GM12878 (cell line): Measurements from ENCODE around the gene GID4. TPM values are rescaled to one million over a fixed set of nuclear protein-coding genes. Genes with fewer than 3 reads are reported as not detected.

Source experiments
- ATAC-seq: fragments of 200-7000 bp; cut with Tn5 transposase; 3 replicates; pipeline ENCODE4 v1.9.1; 2020; ENCODE audit warnings: mild to moderate bottlenecking, moderate library complexity
- BruUV-seq: library from RNA; stranded (reverse); fragments of 400-500 nt; replicated peaks from 2 replicates; lab custom pipeline; 2021; lab: Mats Ljungman, UMichigan
- CTCF ChIA-PET: fragments of 300-600 bp; sonication (Branson Sonifier 250); formaldehyde crosslinking; extraction: SDS; loops from one replicate; lab custom pipeline; 2021; ENCODE audit warnings: inconsistent platforms; lab: Yijun Ruan, JAX
- POLR2A ChIA-PET: fragments of 350-600 bp; formaldehyde crosslinking; extraction: SDS; loops from one replicate; lab custom pipeline; 2021; ENCODE audit warnings: inconsistent platforms; lab: Charles Lee
- RAD21 ChIA-PET: fragments of 300-600 bp; sonication (Branson Sonifier 250); formaldehyde crosslinking; loops from one replicate; lab custom pipeline; 2023; ENCODE audit warnings: antibody characterized with exemption; ENCODE audit not compliant: unreplicated experiment; lab: Charles Lee
- SMC1A ChIA-PET: fragments of 300-600 bp; sonication (Branson Sonifier 250); formaldehyde crosslinking; loops from one replicate; lab custom pipeline; 2023; ENCODE audit not compliant: unreplicated experiment, uncharacterized antibody; lab: Charles Lee
- DNase-seq: peaks from one replicate; pipeline ENCODE4 v3.0.0-alpha.2; 2011; ENCODE audit warnings: low read depth, low spot score
- FAIRE-seq: peaks from 3 replicates; lab custom pipeline; 2011; peaks lifted over from hg19 to GRCh38; lab: Jason Lieb, UNC
- H2AFZ ChIP-seq: 2 replicates; pipeline ENCODE4 v1.6.0; 2011; ENCODE audit warnings: low read depth, low read length, control low read depth; ENCODE audit not compliant: control insufficient read depth
- H3K27ac ChIP-seq: 2 replicates; pipeline ENCODE4 v1.5.1; 2011; ENCODE audit warnings: control low read depth; ENCODE audit not compliant: control insufficient read depth, insufficient read depth
- H3K27me3 ChIP-seq, 2 experiments: replicated peaks in 1 of 2; 2 replicates each; pipeline versions ENCODE4 v1.6.0 to v1.6.1; 2011; ENCODE audit warnings: low read length in 1 of 2; ENCODE audit not compliant: control insufficient read depth in 2 of 2, insufficient read depth in 2 of 2
- H3K36me3 ChIP-seq, 2 experiments: 2 replicates each; pipeline ENCODE4 v1.5.1; 2011; ENCODE audit warnings: low read length in 1 of 2; ENCODE audit not compliant: control insufficient read depth in 2 of 2, insufficient read depth in 2 of 2
- H3K4me1 ChIP-seq: 2 replicates; pipeline ENCODE4 v1.6.1; 2011; ENCODE audit warnings: mild to moderate bottlenecking, low read length, moderate library complexity, mixed read lengths; ENCODE audit not compliant: control insufficient read depth, insufficient read depth
- H3K4me2 ChIP-seq: 2 replicates; pipeline ENCODE4 v1.6.0; 2011; ENCODE audit warnings: control low read depth; ENCODE audit not compliant: control insufficient read depth, insufficient read depth
- H3K4me3 ChIP-seq: fragments of 200-600 bp; sonication (generic); 2 replicates; pipeline ENCODE4 v1.5.1; 2016
- H3K79me2 ChIP-seq: 2 replicates; pipeline ENCODE4 v1.6.0; 2011; ENCODE audit warnings: low read length; ENCODE audit not compliant: control insufficient read depth, insufficient read depth
- H3K9ac ChIP-seq: 2 replicates; pipeline ENCODE4 v1.8.0; 2011; ENCODE audit warnings: low read length, control low read depth, mixed read lengths; ENCODE audit not compliant: control insufficient read depth, insufficient read depth
- H3K9me3 ChIP-seq: replicated peaks from 3 replicates; pipeline ENCODE4 v1.5.1; 2011; ENCODE audit warnings: mild to moderate bottlenecking, low read length; ENCODE audit not compliant: control insufficient read depth, insufficient read depth
- H4K20me1 ChIP-seq: 2 replicates; pipeline ENCODE4 v1.6.0; 2011; ENCODE audit not compliant: control insufficient read depth, insufficient read depth
- CBFB ChIP-seq: IDR thresholded peaks from 2 replicates; pipeline ENCODE4 v1.6.1; 2016; ENCODE audit warnings: antibody characterized with exemption, low read depth
- ETV6 ChIP-seq, 2 experiments: fragments of 450-650 bp in 1 of 2; IDR thresholded peaks in 1 of 2; conservative IDR thresholded peaks in 1 of 2; 2 replicates each; pipeline ENCODE4 v1.6.1; 2014; ENCODE audit warnings: antibody characterized with exemption in 1 of 2, borderline replicate concordance in 1 of 2, low read depth in 1 of 2, mild to moderate bottlenecking in 1 of 2, moderate library complexity in 1 of 2
- HDGF ChIP-seq: fragments of 450-650 bp; IDR thresholded peaks from 2 replicates; pipeline ENCODE4 v1.6.1; 2016; ENCODE audit warnings: antibody characterized with exemption
- MTA3 ChIP-seq: IDR thresholded peaks from 2 replicates; pipeline ENCODE4 v1.6.1; 2012; ENCODE audit warnings: low read length, inconsistent platforms, borderline replicate concordance
- PAX8 ChIP-seq: fragments of 450-650 bp; IDR thresholded peaks from 2 replicates; pipeline ENCODE4 v1.6.1; 2017; ENCODE audit warnings: mild to moderate bottlenecking, moderate library complexity
- POLR2AphosphoS2 ChIP-seq: IDR thresholded peaks from 2 replicates; pipeline ENCODE4 v1.6.1; 2011; ENCODE audit warnings: low read depth, mild to moderate bottlenecking, low read length, improper control_type of control experiment, moderate library complexity
- RB1 ChIP-seq: fragments of 450-650 bp; formaldehyde crosslinking; IDR thresholded peaks from 2 replicates; pipeline ENCODE4 v1.6.1; 2017; ENCODE audit warnings: mild to moderate bottlenecking, borderline replicate concordance
- WRNIP1 ChIP-seq: IDR thresholded peaks from 2 replicates; pipeline ENCODE4 v1.6.1; 2011; ENCODE audit warnings: low read depth, low read length, improper control_type of control experiment, borderline replicate concordance
- YBX1 ChIP-seq: fragments of 450-650 bp; IDR thresholded peaks from 2 replicates; pipeline ENCODE4 v1.6.1; 2016; ENCODE audit warnings: antibody characterized with exemption
- WGBS: methylation state at CpG from one replicate; pipeline ENCODE4 v1.1.6; 2016; ENCODE audit warnings: low lambda C conversion rate; ENCODE audit not compliant: insufficient replicate concordance, insufficient coverage; ENCODE audit errors: missing lambda C conversion rate; 5-methylcytosine and 5-hydroxymethylcytosine counted together
- in situ Hi-C: fragments of 300-500 bp; cut with MboI; formaldehyde crosslinking; loops from 9 replicates; pipeline ENCODE4 v1.14.3; 2018; ENCODE audit warnings: mixed read lengths
- intact Hi-C: fragments of 100-400 bp; cut with micrococcal nuclease; formaldehyde crosslinking; loops from one replicate; pipeline ENCODE4 v1.14.2; 2022; ENCODE audit not compliant: unreplicated experiment
- polyA plus RNA-seq, 11 experiments: library from polyadenylated mRNA; depleted of rRNA in 4 of 11; unstranded in 6 of 11; stranded (reverse) in 5 of 11; fragments of >200 nt; fragmentation: Nextera tagmentation in 4 of 11; fragmentation: Illumina TruSeq in 1 of 11; extraction: Ambion mirVana in 4 of 11; extraction: Trizol in 1 of 11; gene quantifications; 1 replicate in 1 of 11; 2 replicates in 10 of 11; pipeline versions ENCODE4 v1.2.1 to v1.2.3, GENCODE V29; 2011 to 2016; ENCODE audit warnings: inconsistent platforms in 2 of 11, missing spikeins in 2 of 11, low read depth in 1 of 11
- total RNA-seq, 4 experiments: library from RNA; depleted of rRNA in 3 of 4; stranded (reverse); fragments of >200 nt in 3 of 4; fragmentation: Illumina TruSeq in 1 of 4; extraction: Trizol in 1 of 4; gene quantifications; 2 replicates each; pipeline versions ENCODE4 v1.2.1 to v1.2.3, GENCODE V29; 2013 to 2021
- TF ChIP-seq, protein P1 (sequence below): fragments of 450-650 bp; IDR thresholded peaks from 2 replicates; pipeline ENCODE4 v1.6.1; 2017; ENCODE audit warnings: mild to moderate bottlenecking, low read depth, inconsistent platforms; ENCODE audit not compliant: poor library complexity, severe bottlenecking
- TF ChIP-seq, protein P2 (sequence below): fragments of 450-650 bp; formaldehyde crosslinking; IDR thresholded peaks from 2 replicates; pipeline ENCODE4 v1.5.0; 2022; ENCODE audit warnings: mild to moderate bottlenecking, missing genetic modification characterization
- TF ChIP-seq, protein P3 (sequence below): IDR thresholded peaks from 2 replicates; pipeline ENCODE4 v1.6.1; 2012; ENCODE audit warnings: mild to moderate bottlenecking, low read depth, low read length
- TF ChIP-seq, protein P4 (sequence below): IDR thresholded peaks from 2 replicates; pipeline ENCODE4 v1.6.1; 2012; ENCODE audit warnings: low read length, inconsistent platforms

The GID4 gene
- total and polyA plus RNA-seq, 10 of the 15 experiments (the other 5 are each of a cell fraction or from before 2014, with no cell fraction given) = 0.93 to 7.3 (median 3.6) TPM

DNA sequence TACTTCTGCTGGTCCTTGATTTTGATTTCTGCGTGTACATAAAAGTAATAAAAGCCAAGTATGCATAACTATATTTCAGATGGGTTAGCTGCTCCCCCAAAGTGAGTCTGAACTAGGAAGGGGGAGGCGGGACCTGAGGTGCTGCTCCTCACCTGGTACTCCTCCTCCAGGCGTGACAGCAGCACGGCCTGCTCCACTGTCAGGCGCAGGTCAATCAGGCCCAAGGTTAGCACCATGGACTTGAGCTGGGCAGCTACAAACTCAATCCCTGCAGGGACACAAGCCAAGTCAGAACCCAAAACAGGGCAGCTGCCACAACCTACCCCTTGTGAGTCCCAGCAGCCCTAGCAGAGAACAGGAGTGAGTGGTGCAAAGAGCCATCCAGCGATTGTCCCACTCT lies 18.2 kb upstream of the GID4 start:
- DNase-seq (no peak), FAIRE-seq (no peak), ATAC-seq (no peak)
- Histone ChIP-seq H3K9ac (no peak overlapping the region), H3K27me3 (no peaks in the 10 kb centered on the region), H3K27ac (no peak overlapping the region), H3K9me3 (no peaks in the 10 kb centered on the region), H3K4me2 (no peak overlapping the region), H3K36me3 (peaks cover 7 to 12% of the 10 kb centered on the region in 2 experiments; a peak in 3 of 4 replicates), H3K4me1 (peaks cover 10% of the 10 kb centered on the region), H2AFZ (no peak overlapping the region), H3K4me3 (no peak overlapping the region), H3K79me2 (no peaks in the 10 kb centered on the region), H4K20me1 (0 out of 2 replicates have a peak, but pooled peaks cover 5% of the 10 kb centered on the region)
- BruUV-seq = no TSS peak
- POLR2A ChIA-PET = no interaction called here
- intact Hi-C loops = no loop called here
- WGBS = 100% methylated on average over 6 of the region's 6 CpGs
- in situ Hi-C loops = no loop called here
- SMC1A ChIA-PET = no interaction called here
- RAD21 ChIA-PET = no interaction called here
- CTCF ChIA-PET = interaction anchor here (0.9 kb wide), 1 partner anchor 171 kb away, joined by 3 read pairs; no protein-coding TSS in a partner anchor
- TF ChIP-seq POLR2AphosphoS2 (no peak), CBFB (no peak), ETV6 (conservative IDR thresholded peaks at IDR 0.05 in 1 of 2, IDR thresholded peaks at IDR 0.05 in 1 of 2; ENCODE audit: borderline replicate concordance in 1 of 2, low read depth in 1 of 2) (no peak), HDGF (no peak), MTA3 (no peak), RB1 (no peak), WRNIP1 (no peak), YBX1 (no peak), PAX8 (no peak)
- TF ChIP-seq, protein P1, sequence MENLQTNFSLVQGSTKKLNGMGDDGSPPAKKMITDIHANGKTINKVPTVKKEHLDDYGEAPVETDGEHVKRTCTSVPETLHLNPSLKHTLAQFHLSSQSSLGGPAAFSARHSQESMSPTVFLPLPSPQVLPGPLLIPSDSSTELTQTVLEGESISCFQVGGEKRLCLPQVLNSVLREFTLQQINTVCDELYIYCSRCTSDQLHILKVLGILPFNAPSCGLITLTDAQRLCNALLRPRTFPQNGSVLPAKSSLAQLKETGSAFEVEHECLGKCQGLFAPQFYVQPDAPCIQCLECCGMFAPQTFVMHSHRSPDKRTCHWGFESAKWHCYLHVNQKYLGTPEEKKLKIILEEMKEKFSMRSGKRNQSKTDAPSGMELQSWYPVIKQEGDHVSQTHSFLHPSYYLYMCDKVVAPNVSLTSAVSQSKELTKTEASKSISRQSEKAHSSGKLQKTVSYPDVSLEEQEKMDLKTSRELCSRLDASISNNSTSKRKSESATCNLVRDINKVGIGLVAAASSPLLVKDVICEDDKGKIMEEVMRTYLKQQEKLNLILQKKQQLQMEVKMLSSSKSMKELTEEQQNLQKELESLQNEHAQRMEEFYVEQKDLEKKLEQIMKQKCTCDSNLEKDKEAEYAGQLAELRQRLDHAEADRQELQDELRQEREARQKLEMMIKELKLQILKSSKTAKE = no peak
- TF ChIP-seq, protein P2, sequence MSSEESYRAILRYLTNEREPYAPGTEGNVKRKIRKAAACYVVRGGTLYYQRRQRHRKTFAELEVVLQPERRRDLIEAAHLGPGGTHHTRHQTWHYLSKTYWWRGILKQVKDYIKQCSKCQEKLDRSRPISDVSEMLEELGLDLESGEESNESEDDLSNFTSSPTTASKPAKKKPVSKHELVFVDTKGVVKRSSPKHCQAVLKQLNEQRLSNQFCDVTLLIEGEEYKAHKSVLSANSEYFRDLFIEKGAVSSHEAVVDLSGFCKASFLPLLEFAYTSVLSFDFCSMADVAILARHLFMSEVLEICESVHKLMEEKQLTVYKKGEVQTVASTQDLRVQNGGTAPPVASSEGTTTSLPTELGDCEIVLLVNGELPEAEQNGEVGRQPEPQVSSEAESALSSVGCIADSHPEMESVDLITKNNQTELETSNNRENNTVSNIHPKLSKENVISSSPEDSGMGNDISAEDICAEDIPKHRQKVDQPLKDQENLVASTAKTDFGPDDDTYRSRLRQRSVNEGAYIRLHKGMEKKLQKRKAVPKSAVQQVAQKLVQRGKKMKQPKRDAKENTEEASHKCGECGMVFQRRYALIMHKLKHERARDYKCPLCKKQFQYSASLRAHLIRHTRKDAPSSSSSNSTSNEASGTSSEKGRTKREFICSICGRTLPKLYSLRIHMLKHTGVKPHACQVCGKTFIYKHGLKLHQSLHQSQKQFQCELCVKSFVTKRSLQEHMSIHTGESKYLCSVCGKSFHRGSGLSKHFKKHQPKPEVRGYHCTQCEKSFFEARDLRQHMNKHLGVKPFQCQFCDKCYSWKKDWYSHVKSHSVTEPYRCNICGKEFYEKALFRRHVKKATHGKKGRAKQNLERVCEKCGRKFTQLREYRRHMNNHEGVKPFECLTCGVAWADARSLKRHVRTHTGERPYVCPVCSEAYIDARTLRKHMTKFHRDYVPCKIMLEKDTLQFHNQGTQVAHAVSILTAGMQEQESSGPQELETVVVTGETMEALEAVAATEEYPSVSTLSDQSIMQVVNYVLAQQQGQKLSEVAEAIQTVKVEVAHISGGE = no peak
- TF ChIP-seq, protein P3, sequence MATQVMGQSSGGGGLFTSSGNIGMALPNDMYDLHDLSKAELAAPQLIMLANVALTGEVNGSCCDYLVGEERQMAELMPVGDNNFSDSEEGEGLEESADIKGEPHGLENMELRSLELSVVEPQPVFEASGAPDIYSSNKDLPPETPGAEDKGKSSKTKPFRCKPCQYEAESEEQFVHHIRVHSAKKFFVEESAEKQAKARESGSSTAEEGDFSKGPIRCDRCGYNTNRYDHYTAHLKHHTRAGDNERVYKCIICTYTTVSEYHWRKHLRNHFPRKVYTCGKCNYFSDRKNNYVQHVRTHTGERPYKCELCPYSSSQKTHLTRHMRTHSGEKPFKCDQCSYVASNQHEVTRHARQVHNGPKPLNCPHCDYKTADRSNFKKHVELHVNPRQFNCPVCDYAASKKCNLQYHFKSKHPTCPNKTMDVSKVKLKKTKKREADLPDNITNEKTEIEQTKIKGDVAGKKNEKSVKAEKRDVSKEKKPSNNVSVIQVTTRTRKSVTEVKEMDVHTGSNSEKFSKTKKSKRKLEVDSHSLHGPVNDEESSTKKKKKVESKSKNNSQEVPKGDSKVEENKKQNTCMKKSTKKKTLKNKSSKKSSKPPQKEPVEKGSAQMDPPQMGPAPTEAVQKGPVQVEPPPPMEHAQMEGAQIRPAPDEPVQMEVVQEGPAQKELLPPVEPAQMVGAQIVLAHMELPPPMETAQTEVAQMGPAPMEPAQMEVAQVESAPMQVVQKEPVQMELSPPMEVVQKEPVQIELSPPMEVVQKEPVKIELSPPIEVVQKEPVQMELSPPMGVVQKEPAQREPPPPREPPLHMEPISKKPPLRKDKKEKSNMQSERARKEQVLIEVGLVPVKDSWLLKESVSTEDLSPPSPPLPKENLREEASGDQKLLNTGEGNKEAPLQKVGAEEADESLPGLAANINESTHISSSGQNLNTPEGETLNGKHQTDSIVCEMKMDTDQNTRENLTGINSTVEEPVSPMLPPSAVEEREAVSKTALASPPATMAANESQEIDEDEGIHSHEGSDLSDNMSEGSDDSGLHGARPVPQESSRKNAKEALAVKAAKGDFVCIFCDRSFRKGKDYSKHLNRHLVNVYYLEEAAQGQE = no peak
- TF ChIP-seq, protein P4, sequence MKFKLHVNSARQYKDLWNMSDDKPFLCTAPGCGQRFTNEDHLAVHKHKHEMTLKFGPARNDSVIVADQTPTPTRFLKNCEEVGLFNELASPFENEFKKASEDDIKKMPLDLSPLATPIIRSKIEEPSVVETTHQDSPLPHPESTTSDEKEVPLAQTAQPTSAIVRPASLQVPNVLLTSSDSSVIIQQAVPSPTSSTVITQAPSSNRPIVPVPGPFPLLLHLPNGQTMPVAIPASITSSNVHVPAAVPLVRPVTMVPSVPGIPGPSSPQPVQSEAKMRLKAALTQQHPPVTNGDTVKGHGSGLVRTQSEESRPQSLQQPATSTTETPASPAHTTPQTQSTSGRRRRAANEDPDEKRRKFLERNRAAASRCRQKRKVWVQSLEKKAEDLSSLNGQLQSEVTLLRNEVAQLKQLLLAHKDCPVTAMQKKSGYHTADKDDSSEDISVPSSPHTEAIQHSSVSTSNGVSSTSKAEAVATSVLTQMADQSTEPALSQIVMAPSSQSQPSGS = no peak
